GM21360 (cell line): Measurements from ENCODE around the gene HS3ST5.
A peak's percentile ranks its signal among the peaks of the same experiment; 100 is the strongest.
"Not testable (repeated sequence)": the region's sequence is repeated elsewhere in the genome, so short reads cannot be mapped to it uniquely, and the experiment has no call there.

ENCODE experiments used
- ATAC-seq: cut with Tn5 transposase; IDR thresholded peaks from one replicate; pipeline ENCODE4 v1.9.1; 2021; ENCODE audit warnings: mild to moderate bottlenecking, moderate library complexity; ENCODE audit not compliant: unreplicated experiment

Gene HS3ST5

DNA sequence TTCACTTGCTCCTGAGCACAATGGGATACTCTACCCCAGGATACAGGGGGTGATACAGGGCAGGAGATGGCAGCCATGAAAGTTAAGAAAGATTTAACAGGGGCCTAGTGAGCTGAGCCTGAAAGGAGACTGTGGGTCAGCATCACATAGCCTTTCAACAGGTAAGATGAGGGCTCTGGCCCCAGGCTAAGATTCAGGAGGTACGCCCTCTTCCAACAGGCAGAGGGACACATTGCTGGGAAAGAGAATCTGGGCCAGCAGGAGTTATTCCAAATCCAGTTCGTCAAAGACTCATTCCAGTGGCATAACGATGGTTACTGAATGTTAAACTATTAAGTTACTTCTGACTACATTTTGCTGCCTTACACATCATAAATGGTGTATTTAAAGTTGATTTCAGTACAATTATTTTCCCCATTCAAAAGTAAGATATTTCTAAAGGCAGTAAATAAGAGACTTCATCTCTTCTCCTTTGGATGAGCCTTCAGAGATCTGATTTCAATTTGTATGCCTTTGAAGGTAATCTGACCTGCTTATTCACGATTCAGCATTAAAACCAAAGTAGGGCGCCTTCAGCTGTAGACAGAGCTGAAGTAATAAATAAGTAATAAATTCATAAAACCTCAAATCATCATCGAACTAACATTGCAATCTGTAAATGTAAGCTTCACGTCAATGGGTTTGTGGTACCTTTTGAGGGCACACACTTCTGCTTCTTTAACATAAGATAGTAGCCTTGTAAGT lies 62.4 kb downstream of the HS3ST5 start:
- no peak for ATAC-seq

- ATAC-seq = no peak
Measured at GRCh38 chr6:114277220-114277619, 65.6 kb downstream of the HS3ST5 start.

DNA sequence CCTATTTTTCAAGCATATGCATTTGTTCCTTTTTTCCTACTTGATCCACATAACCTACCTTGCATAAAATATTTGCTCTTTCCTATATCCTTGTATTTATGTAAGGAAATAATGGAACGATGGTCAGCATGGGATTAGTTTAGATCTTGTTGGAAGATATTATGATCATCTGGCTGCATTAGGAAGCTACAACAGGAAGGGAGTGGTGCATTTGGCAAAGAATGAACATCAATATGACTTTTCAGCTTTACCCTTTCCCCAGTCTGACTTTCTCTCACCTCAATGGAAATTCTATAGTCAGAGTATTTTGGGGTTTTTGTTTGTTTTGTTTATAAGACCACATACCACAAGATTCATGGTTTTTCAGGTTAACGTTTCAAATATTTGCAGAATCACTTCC lies 66.0 kb downstream of the HS3ST5 start:
- ATAC-seq = no peak

GRCh38 chr6:114274836-114275235 lies 68.0 kb downstream of the HS3ST5 start:
- ATAC-seq = no peak

- no peak for ATAC-seq
Measured at GRCh38 chr6:114272582-114272981, 70.2 kb downstream of the HS3ST5 start.

DNA sequence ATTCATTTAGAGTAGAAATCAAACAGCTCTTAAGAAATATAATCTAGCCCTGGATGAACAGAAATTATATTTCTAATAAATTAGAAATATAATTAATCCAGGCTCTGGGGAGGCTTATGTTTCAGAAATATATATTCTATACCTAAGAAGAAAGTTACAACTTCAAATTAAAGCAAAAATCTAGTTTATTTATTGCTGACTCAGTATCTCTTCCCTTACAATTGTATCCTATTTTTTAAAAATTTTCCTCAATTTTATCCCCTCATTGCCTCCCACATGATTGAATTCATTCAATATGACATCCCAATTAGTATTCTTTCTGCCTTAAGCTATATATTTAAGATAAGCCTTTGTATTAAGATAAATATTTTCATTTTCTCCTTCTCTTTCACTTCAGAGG lies 71.4 kb downstream of the HS3ST5 start:
- no peak for ATAC-seq

DNA sequence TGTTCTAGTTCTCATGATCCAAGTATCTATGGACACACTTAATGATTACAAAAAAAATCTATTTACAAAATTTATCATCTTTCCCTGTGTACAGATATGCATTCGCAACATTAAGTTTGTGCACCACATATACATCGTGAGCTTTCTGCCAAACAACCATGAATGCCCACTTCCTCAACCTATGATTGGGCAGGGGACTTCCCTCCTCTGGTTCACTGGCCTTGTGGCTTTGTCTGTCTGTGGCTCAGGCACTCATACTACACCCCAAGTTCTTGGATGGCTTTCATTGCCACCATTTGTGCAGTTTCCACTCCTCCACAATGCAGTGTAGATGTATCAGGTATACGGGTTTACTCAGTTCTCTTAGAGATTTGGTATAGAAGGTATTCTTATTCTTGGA lies 74.9 kb downstream of the HS3ST5 start:
- ATAC-seq = peak; percentile 57

DNA sequence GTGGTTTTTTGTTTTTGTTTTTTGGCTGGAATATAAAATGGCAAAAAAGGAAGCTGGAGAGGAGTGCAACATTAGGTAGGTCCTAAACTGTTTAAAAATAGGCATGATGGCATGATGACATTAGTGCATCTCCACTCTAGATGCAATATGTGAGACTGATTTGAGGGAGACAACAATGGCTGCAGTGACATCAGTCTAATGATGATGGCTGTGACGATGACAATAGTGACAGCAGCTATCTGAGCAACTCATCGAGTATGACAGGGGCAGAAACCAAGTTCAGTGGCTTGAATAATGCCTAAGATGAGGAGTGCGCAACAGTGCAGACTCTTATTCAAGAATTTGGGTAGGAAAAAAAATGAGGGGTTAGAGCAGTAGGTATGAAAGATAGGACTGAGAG lies 82.0 kb downstream of the HS3ST5 start:
- no peak for ATAC-seq

DNA sequence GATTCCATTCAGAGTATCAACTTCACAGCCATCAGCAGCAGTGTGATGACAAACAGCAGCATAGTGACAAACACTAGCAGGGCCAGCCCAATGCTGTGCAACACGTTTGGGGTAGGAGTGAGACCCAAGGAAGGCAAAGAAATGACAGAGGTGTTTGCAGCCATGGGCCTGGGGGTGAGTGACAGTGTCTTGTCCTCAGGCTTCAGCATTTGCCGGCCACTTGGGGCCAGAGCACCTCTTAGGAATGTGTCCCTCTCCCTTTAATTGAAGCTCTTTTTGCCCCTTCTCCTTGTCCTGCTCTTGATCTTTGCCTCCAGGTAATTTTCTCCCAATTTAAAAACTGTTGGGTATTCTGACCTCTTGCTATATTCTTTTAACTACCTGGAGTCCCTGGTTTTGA lies 84.4 kb downstream of the HS3ST5 start:
- no peak for ATAC-seq

DNA sequence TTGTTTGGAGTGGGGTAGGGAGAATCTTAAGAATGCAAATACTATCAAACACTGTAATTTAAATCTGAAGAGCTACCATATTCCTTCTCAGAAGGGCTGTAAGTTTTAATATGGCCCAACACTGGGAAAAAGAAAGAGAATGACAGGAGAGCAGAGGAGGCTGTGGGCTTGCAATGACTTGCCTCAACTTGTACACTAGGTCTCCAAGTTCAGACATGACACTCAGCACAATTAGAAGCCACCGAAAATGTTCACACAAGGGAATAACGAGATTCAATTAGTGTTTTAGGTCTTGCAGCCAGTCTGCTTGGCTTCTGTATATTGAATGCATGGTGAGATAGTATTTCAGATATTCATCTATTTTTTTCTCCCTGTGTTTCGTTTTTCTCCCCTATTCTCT lies 89.4 kb downstream of the HS3ST5 start:
- no peak for ATAC-seq

DNA sequence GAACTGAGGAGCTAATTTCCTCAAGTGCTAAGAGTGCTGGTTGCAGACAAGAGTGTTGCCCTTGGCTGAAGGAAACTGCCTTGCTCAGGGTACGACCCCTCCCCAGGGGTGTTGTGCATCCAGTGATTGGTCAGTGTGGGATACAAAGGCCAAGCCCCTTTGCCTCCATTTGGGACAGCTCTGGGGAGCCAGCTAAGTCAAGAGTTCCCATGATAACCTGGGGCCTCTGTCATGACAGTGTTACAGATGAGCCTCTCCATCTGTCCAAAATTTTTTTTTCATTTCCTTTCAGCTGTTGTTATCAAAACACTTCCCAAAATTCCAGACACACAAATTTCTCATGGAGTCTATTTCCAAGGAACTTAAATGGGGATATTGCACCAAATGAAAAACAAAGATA lies 93.3 kb downstream of the HS3ST5 start:
- no peak for ATAC-seq

- no peak for ATAC-seq
Measured at GRCh38 chr6:114247101-114247500, 95.7 kb downstream of the HS3ST5 start.

GRCh38 chr6:114240796-114241195 lies 102.0 kb downstream of the HS3ST5 start:
- no peak for ATAC-seq

DNA sequence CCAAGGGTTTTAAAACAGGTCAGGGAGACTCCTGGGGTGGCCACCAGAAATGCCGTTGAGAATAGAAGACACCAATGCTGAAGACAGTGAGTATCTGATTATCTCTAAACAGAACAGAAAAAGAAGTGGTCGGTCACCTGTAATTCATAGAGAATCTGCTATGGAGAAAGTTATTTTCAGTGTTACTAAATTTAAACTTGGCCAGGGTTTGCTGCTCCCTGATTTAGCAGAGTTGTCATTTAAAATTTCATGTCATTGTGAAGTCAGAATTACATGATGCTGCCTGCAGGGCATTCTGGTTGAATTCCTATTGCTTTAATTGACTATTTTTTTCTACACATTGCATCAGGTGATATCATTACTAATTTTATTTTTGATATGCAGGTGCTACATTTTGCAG lies 114.1 kb downstream of the HS3ST5 start:
- ATAC-seq = no peak

GRCh38 chr6:114227944-114228468 lies 114.8 kb downstream of the HS3ST5 start:
- ATAC-seq = no peak

- no peak for ATAC-seq
Measured at GRCh38 chr6:114220241-114220640, 122.6 kb downstream of the HS3ST5 start.

DNA sequence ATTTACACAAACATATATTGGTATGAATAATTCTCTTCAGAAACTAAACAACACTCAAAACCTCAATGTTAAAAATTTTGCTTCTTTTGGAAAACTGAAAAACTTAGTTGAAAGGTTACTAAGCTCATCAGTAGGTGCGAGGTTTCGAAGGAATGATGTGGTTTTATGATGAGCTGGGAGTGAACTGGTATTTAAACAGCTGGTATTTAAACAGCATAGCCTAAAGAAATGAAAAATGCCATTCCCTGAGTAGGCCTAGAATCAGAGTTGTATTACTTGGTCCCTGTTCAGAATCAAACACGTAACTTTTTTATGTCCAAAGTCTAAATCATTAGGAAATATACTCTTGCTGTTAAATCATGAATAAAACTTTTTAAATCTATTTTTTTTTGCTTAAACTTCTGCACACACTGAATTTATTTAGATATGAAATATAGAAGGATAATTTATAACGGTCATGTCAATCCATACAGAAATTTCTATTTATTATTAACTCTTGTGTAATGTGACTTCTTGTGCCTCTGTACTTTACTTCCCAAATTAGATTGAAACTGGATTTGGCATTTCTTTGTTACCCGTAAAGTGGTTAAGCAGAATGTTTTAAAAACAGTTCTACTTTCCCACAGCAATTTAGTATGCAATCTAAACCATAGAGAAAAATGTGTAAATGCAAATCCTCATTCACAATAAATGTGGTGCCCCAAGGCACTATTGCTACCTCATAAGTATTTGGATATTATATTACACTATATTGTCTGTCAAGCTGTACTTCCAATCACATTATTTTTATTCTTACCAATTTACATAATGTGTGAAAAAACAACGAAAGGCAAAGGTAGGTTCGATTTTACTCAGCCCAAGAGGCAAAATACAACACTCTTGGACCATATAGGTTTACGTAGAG lies 124.1 kb downstream of the HS3ST5 start:
- no peak for ATAC-seq

DNA sequence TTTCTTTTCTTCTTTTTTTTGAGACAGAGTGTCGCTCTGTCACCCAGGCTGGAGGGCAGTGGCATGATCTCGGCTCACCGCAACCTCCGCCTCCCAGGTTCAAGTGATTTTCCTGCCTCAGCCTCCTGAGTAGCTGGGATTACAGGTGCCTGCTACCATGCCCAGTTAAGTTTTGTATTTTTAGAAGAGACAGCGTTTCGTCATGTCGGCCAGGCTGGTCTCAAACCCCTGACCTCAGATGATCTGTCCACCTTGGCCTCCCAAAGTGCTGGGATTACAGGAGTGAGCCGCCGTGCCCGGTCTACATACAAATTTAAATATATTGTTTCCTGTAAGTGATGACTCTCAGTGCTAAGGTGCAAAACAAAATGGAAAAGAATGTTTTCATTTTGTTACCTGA lies 124.8 kb downstream of the HS3ST5 start:
- ATAC-seq = not testable (repeated sequence)

DNA sequence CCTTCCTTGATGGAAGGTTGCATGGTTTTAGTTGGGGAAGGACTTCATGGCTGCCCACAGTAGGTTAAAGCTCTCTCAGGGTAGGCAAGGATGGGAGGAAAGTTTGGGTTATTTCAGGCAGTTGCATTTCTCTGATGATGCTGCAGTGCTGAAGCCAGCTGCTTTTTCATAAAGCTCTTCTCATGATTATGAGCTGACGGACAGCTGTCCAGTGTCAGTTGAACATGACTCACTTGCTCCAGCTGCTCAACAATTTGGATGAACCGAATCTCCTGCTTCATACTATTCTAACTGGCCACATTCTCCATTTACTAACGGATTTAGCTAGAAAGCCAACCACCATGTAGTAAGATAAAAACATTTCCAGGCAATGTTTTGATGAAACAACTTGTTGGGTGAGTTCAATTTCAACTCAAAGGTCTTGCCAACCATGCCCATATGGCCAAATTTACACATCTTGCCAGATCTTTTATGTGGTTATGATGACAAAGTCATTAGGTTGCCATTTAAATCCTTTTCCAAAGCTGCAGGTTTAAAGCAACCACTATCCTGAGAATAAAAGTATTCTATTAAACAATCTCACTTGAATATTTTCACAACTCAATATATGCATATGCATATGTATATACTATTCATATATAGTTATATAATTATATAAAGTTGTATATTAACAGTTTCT lies 125.9 kb downstream of the HS3ST5 start:
- no peak for ATAC-seq

GRCh38 chr6:114210467-114210866 lies 132.4 kb downstream of the HS3ST5 start:
- ATAC-seq = no peak

- ATAC-seq = no peak
Measured at GRCh38 chr6:114203460-114203859, 139.4 kb downstream of the HS3ST5 start.
